ENCODE results near the gene VSTM5.

VSTM5 gene

GRCh38 chr11:93822359-93822758, 28.1 kb downstream of the VSTM5 start (continued):
- no peak for TF ChIP-seq POU6F1 (CRISPR knock-in tag; IDR thresholded peaks at IDR 0.05; ENCODE audit: borderline replicate concordance, low read depth)

- no peak for TF ChIP-seq GLIS3 (CRISPR knock-in tag; IDR thresholded peaks at IDR 0.05)
- TF ChIP-seq CSRNP3 (CRISPR knock-in tag; IDR thresholded peaks at IDR 0.05): no peak
- no peak for TF ChIP-seq CSDC2 (CRISPR knock-in tag; IDR thresholded peaks at IDR 0.05)
- TF ChIP-seq ZFP30 (CRISPR knock-in tag; IDR thresholded peaks at IDR 0.05): no peak
- no peak for TF ChIP-seq CREB5 (CRISPR knock-in tag; IDR thresholded peaks at IDR 0.05; ENCODE audit: low read depth)
- no peak for TF ChIP-seq SNAI2 (CRISPR knock-in tag; IDR thresholded peaks at IDR 0.05)
- no peak for TF ChIP-seq RARB (CRISPR knock-in tag; IDR thresholded peaks at IDR 0.05)
- no peak for TF ChIP-seq POU6F1 (CRISPR knock-in tag; IDR thresholded peaks at IDR 0.05; ENCODE audit: borderline replicate concordance, low read depth)
- TF ChIP-seq OSR1 (CRISPR knock-in tag; IDR thresholded peaks at IDR 0.05): no peak
- TF ChIP-seq ESRRG (CRISPR knock-in tag; IDR thresholded peaks at IDR 0.05): no peak
- ATAC-seq: no peak
Measured at GRCh38 chr11:93821617-93822016, 28.8 kb downstream of the VSTM5 start.

DNA sequence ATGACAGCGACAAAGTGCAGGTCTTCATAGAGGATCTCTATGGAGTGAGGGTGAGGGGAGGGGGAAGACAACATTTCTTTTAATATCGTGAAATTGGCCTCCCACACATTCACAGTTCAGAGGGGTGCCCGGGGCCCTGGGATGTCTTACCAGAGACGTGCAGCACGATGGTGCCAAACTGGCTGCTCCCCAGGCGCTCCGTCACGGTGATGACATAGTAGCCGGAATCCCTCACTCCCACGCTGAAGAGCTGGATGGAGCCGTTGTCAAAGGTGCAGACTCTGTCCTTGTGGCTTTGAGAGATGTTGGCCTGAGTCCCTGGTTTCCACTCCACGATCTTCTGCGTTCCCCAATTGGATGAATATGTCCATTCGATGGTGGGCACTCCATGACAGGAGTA, 29.6 kb downstream of the VSTM5 start:
- no peak for ATAC-seq
- TF ChIP-seq ZFP3 (CRISPR knock-in tag; IDR thresholded peaks at IDR 0.05): no peak
- TF ChIP-seq PPARA (CRISPR knock-in tag; IDR thresholded peaks at IDR 0.05; ENCODE audit: borderline replicate concordance): no peak
- TF ChIP-seq POU6F1 (CRISPR knock-in tag; IDR thresholded peaks at IDR 0.05; ENCODE audit: borderline replicate concordance, low read depth): no peak
- no peak for TF ChIP-seq CSDC2 (CRISPR knock-in tag; IDR thresholded peaks at IDR 0.05)
- TF ChIP-seq, protein P1, sequence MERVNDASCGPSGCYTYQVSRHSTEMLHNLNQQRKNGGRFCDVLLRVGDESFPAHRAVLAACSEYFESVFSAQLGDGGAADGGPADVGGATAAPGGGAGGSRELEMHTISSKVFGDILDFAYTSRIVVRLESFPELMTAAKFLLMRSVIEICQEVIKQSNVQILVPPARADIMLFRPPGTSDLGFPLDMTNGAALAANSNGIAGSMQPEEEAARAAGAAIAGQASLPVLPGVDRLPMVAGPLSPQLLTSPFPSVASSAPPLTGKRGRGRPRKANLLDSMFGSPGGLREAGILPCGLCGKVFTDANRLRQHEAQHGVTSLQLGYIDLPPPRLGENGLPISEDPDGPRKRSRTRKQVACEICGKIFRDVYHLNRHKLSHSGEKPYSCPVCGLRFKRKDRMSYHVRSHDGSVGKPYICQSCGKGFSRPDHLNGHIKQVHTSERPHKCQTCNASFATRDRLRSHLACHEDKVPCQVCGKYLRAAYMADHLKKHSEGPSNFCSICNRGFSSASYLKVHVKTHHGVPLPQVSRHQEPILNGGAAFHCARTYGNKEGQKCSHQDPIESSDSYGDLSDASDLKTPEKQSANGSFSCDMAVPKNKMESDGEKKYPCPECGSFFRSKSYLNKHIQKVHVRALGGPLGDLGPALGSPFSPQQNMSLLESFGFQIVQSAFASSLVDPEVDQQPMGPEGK (CRISPR knock-in tag; IDR thresholded peaks at IDR 0.05; ENCODE audit: borderline replicate concordance): no peak
- no peak for TF ChIP-seq CSRNP3 (CRISPR knock-in tag; IDR thresholded peaks at IDR 0.05)
- no peak for TF ChIP-seq ZNF565 (CRISPR knock-in tag; conservative IDR thresholded peaks at IDR 0.05; ENCODE audit: low read depth)
- TF ChIP-seq GLIS3 (CRISPR knock-in tag; IDR thresholded peaks at IDR 0.05): no peak

DNA sequence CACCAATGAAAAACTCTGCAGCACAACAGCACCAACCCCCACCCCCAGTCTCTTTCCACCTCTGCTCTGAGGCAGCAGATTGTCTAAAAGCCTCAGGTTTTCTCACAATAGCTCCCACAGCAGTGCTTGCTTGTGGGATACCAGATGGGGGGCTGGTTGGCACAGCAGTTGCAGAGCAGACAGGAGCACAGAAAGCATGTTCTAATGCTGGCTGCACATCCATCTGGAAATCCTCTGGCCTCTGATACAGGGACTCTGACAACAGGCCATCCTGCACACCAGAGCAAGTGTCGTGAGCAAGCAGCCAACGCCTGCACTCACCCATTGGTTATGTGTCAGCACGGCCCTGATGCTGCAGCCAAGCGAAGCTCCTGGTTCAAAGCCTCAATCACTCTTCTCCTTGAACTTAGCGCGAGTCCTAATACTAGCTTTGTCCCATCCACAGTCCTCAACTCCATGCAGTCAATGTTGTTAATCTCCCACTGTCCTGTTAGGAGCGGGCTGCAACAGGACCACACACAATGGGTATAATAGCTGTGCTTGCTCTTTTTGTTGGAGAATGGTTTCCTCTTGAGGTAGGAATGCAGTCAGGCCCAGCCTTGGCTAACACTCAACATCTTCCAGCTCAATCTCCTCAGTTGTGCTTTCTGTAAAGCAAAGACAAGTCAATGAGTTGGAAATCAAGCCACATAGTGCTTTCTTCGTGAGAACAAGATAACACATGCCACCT, 30.3 kb downstream of the VSTM5 start:
- TF ChIP-seq TCF4 (CRISPR knock-in tag; IDR thresholded peaks at IDR 0.05; ENCODE audit: borderline replicate concordance) (no peak), CSDC2 (CRISPR knock-in tag; IDR thresholded peaks at IDR 0.05) (no peak), BACH2 (CRISPR knock-in tag; IDR thresholded peaks at IDR 0.05; ENCODE audit: borderline replicate concordance) (no peak), ZFP3 (CRISPR knock-in tag; IDR thresholded peaks at IDR 0.05) (no peak), ZFP30 (CRISPR knock-in tag; IDR thresholded peaks at IDR 0.05) (no peak), OSR1 (CRISPR knock-in tag; IDR thresholded peaks at IDR 0.05) (no peak), ZNF565 (CRISPR knock-in tag; conservative IDR thresholded peaks at IDR 0.05; ENCODE audit: low read depth) (no peak), GLIS3 (CRISPR knock-in tag; IDR thresholded peaks at IDR 0.05) (no peak), ZNF8 (CRISPR knock-in tag; IDR thresholded peaks at IDR 0.05) (no peak), RARB (CRISPR knock-in tag; IDR thresholded peaks at IDR 0.05) (no peak), SNAI2 (CRISPR knock-in tag; IDR thresholded peaks at IDR 0.05) (no peak)
- TF ChIP-seq, protein P1 (CRISPR knock-in tag; IDR thresholded peaks at IDR 0.05; ENCODE audit: borderline replicate concordance): no peak

More for the DNA sequence above, 30.3 kb downstream of the VSTM5 start:
- no peak for ATAC-seq

Data from SK-N-SH treated with all-trans-retinoic acid at 6 μM for 48 hours (cell line).